HepG2 (cell line): ENCODE measurements around the gene C2orf42.

ENCODE experiments used
- ELF4 ChIP-seq: sonication (generic); formaldehyde crosslinking; IDR thresholded peaks from 2 replicates; pipeline ENCODE4 v1.5.0; 2020; ENCODE audit warnings: missing genetic modification reagents, mild to moderate bottlenecking, moderate library complexity, borderline replicate concordance
- EZH2 ChIP-seq: conservative IDR thresholded peaks from 2 replicates; pipeline ENCODE4 v1.6.1; 2012; ENCODE audit warnings: mild to moderate bottlenecking, low read depth, low read length, moderate library complexity
- NCOA1 ChIP-seq: sonication (generic); formaldehyde crosslinking; IDR thresholded peaks from 2 replicates; pipeline ENCODE4 v1.9.0; 2021; ENCODE audit warnings: missing genetic modification reagents
- NR3C1 ChIP-seq: sonication (generic); formaldehyde crosslinking; IDR thresholded peaks from 2 replicates; pipeline ENCODE4 v1.4.0; 2020; ENCODE audit warnings: missing genetic modification reagents
- POLR2A ChIP-seq, 2 experiments: IDR thresholded peaks; 2 replicates each; pipeline ENCODE4 v1.6.1; 2011; ENCODE audit warnings: low read depth in 2 of 2, low read length in 2 of 2, mild to moderate bottlenecking in 1 of 2, moderate library complexity in 1 of 2; ENCODE audit not compliant: insufficient read depth in 1 of 2
- YY1 ChIP-seq: IDR thresholded peaks from 2 replicates; pipeline ENCODE4 v1.6.1; 2011; ENCODE audit warnings: low read length, low read depth, moderate library complexity, mild to moderate bottlenecking; ENCODE audit not compliant: insufficient read depth, insufficient replicate concordance
- ZNF263 ChIP-seq: sonication (generic); formaldehyde crosslinking; IDR thresholded peaks from 2 replicates; pipeline ENCODE4 v1.4.0; 2020; ENCODE audit warnings: missing genetic modification reagents
- ZNF660 ChIP-seq: sonication (generic); formaldehyde crosslinking; IDR thresholded peaks from 2 replicates; pipeline ENCODE4 v1.5.1; 2020; ENCODE audit warnings: mild to moderate bottlenecking, low read depth, missing genetic modification reagents, borderline replicate concordance
- TF ChIP-seq, protein P1 (sequence below): IDR thresholded peaks from 2 replicates; pipeline ENCODE4 v1.6.1; 2016; ENCODE audit warnings: control low read depth

DNA sequence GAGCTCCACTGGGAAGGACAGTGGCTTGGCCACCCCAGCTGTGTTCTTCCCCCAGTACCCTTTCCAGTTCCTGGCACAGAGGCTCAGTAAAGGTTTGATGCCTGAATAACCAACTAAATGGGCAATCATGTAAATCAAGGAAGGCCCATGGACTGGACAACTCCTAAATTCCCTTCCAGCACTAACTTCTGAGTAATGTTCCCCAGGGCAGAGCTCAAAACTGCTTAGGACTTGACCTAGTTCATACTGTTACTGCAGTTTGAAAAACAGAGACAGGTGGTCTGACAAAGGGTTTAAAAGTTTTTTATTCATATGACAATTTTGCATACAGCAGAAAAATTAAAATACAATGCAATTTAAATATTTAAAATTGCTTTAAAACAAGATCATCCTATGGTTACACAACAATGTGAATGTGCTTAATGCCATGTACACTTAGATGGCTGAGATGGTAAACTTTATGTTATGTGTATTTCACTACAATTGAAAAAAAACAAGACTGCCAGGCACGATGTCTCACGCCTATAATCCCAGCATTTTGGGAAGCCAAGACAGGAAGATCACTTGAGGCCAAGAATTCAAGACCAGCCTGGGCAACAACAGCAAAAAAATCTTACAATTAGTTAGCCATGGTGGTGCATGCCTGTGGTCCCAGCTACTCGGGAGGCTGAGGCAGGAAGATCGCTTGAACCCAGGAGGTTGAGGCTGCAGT is 77.3 kb downstream of the C2orf42 start:
- TF ChIP-seq NR3C1 (CRISPR knock-in tag) (no peak), ZNF660 (CRISPR knock-in tag) (no peak), EZH2 (no peak), NCOA1 (CRISPR knock-in tag) (no peak), POLR2A (IDR thresholded peaks at IDR 0.05; ENCODE audit: insufficient read depth in 1 of 2, low read depth in 2 of 2, low read length in 2 of 2) (no peak), ZNF263 (CRISPR knock-in tag) (no peak), YY1 (no peak), ELF4 (CRISPR knock-in tag) (no peak)
- TF ChIP-seq, protein P1, sequence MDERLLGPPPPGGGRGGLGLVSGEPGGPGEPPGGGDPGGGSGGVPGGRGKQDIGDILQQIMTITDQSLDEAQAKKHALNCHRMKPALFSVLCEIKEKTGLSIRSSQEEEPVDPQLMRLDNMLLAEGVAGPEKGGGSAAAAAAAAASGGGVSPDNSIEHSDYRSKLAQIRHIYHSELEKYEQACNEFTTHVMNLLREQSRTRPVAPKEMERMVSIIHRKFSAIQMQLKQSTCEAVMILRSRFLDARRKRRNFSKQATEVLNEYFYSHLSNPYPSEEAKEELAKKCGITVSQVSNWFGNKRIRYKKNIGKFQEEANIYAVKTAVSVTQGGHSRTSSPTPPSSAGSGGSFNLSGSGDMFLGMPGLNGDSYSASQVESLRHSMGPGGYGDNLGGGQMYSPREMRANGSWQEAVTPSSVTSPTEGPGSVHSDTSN (CRISPR knock-in tag) = no peak
